ENCODE measurements around the gene BTBD9. TPM values are rescaled to one million over a fixed set of nuclear protein-coding genes. Genes with fewer than 3 reads are reported as not detected.

Gene BTBD9
- polyA plus RNA-seq, 1 experiment: 5.4 TPM

GRCh38 chr6:38118791-38119365 is 520.9 kb downstream of the BTBD9 start:
- TF ChIP-seq, protein P1, sequence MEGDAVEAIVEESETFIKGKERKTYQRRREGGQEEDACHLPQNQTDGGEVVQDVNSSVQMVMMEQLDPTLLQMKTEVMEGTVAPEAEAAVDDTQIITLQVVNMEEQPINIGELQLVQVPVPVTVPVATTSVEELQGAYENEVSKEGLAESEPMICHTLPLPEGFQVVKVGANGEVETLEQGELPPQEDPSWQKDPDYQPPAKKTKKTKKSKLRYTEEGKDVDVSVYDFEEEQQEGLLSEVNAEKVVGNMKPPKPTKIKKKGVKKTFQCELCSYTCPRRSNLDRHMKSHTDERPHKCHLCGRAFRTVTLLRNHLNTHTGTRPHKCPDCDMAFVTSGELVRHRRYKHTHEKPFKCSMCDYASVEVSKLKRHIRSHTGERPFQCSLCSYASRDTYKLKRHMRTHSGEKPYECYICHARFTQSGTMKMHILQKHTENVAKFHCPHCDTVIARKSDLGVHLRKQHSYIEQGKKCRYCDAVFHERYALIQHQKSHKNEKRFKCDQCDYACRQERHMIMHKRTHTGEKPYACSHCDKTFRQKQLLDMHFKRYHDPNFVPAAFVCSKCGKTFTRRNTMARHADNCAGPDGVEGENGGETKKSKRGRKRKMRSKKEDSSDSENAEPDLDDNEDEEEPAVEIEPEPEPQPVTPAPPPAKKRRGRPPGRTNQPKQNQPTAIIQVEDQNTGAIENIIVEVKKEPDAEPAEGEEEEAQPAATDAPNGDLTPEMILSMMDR (IDR thresholded peaks at IDR 0.05; ENCODE audit: insufficient read depth, low read depth, low read length): no peak
- DNase-seq (ENCODE audit: low read depth): no peak
- ChIA-PET CTCF (no interaction called here), POLR2A (no interaction called here)
- H3K27me3 ChIP-seq (ENCODE audit: control insufficient read depth, insufficient read depth, low read length): no peaks in the 10 kb centered on the region
- peaks cover 4% of the 10 kb centered on the region for H3K36me3 ChIP-seq (ENCODE audit: control insufficient read depth, insufficient read depth, low read length)
- H3K4me3 ChIP-seq (ENCODE audit: low read depth, low read length): no peak overlapping the region

Small RNA genes within 50 kb of the gene (small RNA-seq; reads per million reads assigned to genes)
- not detected for gene RF00019 (ENCODE audit: insufficient read length, low read depth, low replicate concordance)
- not detected for gene RF00279 (ENCODE audit: insufficient read length, low read depth, low replicate concordance)

Other genes with a start within 250 kb of the BTBD9 start
- gene GLO1, start 63.2 kb upstream of the BTBD9 start, polyA plus RNA-seq (2011; rRNA removed): 41.9 and 82.3 TPM in 2 replicates
- not detected in 2 replicates for gene DNAH8, start 75.4 kb upstream of the BTBD9 start, polyA plus RNA-seq (2011; rRNA removed)

Measured in BJ (cell line).